NOMO-1 treated with DMSO at 0.1 percent for 48 hours (cell line): ENCODE results near the gene BANF2.

ENCODE experiments used
- DNase-seq: peaks from one replicate; lab custom pipeline; 2025; ENCODE audit not compliant: unreplicated experiment; lab: John Stamatoyannopoulos, UW

BANF2 gene

GRCh38 chr20:17708675-17709360, 9.1 kb downstream of the BANF2 start:
- DNase-seq: no peak

DNA sequence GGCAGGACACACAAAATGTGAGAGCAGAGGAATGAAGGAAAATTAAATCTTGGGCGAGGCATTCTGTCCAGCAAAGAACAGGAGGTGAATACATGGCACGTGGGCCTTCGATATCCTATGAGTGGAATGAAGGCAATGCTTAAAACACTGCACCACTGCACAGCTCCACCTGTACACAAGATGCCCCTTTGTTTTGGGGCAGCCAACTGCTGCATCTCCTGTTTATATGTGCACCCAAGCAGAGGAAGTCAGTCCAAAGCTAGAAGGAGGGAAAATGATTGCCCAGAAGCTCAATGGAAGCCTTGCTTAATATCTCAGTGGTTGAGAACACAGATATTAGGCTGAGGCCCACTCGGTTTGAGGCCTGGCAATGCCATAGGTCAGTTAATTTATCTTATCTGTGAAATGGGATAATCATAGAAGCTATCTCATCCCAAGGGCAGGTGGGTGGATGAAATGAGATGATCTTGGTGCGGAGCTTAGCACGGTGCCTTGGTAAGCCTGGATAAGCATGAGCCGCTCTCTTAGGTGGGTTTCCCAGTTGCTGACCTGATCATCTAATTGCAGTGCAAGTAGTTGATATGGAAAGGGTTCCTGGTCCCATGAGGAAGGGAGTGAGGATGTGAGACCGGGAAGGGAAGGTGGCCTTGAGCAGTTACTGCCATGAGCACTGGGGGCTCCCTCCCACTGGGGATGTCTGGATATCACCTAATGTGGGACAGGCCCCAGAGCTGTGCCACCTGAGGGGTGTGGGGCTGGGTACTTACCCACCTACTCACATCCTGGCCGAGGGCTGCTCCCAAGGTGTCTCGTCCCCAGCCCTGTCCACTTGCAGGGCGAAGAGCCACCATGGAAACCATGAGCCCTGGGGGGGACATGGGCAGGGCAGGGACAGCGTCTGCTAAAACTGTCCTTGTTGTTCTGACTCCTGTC, 9.9 kb downstream of the BANF2 start:
- DNase-seq: no peak

GRCh38 chr20:17710379-17711266, 10.9 kb downstream of the BANF2 start:
- DNase-seq: no peak

GRCh38 chr20:17711267-17711627, 11.5 kb downstream of the BANF2 start:
- no peak for DNase-seq

DNA sequence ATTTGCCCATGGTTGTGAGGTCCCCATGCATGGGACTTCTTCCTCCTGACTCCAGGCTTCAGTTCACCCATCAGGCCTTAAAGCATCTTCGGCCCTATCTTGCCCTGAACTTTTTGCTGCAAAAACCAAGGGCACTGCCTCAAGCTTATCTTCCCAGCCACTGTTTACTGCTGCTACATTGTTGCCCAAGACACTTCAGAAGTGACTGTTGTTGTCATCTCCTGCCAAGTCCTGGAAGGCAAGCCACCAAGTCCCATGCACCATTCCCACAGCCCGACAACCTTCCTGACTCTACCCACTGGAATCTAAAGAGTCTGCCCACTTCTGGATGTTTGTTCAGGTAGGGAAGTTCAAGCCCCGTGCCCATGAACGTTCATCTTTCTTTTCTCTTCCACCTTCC, 12.4 kb downstream of the BANF2 start:
- no peak for DNase-seq

GRCh38 chr20:17712708-17713107, 12.9 kb downstream of the BANF2 start:
- DNase-seq: no peak

DNA sequence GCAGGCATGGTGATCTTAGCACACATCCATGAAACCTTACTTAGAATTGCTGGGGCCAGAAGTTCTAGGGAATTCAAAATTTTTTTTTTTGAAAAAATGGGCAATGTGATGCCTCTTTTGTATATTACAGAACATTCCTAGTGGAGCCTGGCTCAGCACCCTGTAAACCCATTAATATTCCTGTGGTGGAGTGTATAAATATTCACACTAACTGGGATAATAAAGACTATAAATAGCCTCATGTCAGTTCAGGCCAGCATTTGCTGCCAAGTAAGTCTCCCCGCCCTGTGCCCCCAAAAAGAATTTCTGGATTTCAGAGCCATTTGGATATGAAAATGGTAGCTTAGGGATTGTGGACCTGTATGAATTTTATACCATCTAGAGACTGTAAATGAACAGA, 14.8 kb downstream of the BANF2 start:
- DNase-seq: no peak

GRCh38 chr20:17715075-17715474, 15.3 kb downstream of the BANF2 start:
- DNase-seq: no peak

DNA sequence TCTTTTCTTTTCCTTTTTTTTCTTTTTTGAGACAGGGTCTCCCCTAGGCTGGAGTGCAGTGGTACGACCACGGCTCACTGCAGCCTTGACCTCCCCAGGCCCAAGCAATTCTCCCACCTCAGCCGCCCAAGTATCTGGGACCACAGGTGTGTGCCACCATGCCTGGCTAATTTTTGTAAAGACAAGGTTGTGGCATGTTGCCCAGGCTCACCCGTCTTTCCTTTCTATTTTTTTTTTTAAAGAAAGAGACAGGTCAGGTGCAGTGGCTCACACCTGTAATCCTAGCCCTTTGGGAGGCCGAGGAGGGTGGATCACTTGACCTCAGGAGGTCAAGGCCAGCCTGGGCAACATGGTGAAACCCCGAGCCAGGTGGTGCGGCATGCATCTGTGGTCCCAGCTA, 16.6 kb downstream of the BANF2 start:
- no peak for DNase-seq

DNA sequence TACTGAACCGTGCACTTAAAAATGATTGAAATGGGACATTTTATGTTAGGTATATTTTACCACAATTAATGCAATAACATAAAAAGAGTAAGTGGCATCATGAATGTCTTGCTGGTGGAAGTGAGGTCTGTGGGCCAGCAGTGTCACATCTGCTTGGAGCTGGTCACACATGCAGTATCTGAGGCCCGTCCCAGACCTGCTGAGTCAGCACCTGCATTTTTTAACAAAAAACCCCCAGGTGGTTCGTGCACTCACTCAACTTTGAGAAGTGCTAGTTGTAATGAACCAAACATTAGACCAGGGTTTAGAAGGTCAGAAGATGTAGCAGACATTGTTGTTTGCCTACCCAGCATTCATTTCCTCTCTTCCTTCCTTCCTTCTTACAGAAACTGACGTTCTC, 21.0 kb downstream of the BANF2 start:
- no peak for DNase-seq

GRCh38 chr20:17721802-17722486, 22.2 kb downstream of the BANF2 start:
- no peak for DNase-seq

- no peak for DNase-seq
Measured at GRCh38 chr20:17722493-17723300, 22.9 kb downstream of the BANF2 start.

DNA sequence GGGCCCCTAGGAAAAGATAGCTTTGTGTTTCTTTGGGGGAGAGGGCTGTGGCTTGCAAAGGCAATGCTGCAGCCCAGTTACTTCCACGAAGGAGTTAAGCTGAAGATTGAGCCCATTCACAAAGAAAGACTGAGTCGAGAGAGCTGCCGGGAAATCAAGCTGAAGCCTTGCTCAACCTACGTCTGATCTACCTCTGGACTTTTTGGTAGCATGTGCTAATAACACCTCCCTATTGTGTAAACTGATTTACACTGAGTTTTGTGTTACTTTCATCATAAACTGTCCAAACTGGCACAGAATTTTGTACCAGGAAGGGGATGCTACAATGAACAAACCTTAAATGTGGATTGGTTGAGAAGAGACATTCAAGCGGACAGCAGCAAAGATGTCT, 23.5 kb downstream of the BANF2 start:
- no peak for DNase-seq

DNA sequence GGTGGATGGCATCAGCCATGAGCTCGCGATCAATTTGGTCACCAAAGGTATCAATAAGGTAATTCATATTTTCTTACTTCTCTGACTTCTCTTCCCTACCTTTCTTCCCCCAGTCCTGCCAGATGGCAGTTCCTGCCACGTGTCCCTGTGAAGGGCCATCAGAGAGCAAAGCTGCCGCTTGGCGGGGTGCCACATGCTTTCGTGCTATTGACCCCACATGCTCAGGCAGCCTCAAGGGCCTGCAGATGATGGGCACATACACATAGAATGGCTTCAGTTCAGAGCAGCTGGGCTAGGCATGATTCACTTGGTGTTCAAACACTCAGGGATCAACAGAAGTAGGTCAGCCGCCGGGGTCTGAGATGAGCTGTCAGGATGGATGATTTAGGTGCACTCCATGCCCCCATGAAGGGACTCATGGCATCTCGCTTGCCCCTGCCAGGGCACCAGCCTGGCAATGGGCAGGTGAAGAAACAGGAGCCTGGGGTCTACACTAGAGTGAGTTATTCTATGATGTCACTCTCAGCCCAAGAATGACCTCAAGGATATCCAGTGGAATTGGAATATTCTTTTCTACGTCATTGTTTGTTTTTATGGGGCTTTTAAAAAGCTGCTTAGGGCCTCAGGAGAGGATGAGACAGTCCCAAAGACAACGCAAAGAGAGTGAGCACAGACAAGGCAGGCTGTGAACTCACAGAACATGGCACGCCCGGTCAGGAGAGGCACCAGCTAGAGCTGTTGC, 25.5 kb downstream of the BANF2 start:
- no peak for DNase-seq

DNA sequence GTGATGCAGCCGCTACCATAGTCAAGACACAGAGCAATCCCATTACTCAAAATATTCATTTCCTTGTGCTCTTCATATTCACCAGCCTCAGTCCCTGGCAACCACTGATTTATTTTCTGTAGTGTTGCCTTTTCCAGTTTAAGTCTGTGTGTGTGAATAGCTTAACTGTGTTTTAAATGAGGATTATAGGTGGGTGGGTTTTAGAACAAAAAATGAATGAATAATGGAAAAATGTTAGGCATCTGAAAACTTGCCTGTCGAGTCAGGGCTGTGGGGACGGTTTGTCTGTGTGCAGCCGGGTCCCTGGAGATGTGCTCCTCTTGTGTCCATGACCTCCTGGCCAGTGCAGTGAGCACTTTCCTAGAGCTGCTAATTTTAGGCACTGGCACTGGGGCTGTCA, 27.1 kb downstream of the BANF2 start:
- no peak for DNase-seq

- no peak for DNase-seq
Measured at GRCh38 chr20:17727351-17727750, 27.6 kb downstream of the BANF2 start.

GRCh38 chr20:17728074-17728473, 28.3 kb downstream of the BANF2 start:
- no peak for DNase-seq

DNA sequence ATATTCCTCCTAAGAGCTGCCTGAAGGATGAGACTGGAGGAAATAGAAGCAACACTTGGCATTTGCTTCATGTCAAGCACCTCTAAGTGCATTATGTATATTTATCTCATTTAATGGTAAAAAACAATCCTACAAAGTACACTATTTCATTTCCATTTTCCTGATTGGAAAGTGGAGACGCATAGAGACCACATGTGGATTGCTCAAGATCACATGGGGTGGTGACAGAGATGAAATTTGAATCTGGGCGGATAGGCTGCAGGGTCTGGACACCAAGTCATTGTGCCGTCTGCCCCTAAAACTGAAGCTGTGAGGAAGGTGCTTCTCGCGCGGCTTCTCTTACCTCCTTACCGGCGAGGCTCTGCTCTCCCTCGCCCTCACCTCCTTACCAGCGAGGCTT, 30.3 kb downstream of the BANF2 start:
- DNase-seq: no peak

- no peak for DNase-seq
Measured at GRCh38 chr20:17731233-17731632, 31.5 kb downstream of the BANF2 start.
